ENCODE results near the gene TSC22D2. TPM values are rescaled to one million over a fixed set of nuclear protein-coding genes. Genes with fewer than 3 reads are reported as not detected.

Gene TSC22D2
- total RNA-seq, 1 experiment from 2014 or later: 20.0 TPM

GRCh38 chr3:150419959-150420358, 11.9 kb downstream of the TSC22D2 start (continued):
- no peak for TF ChIP-seq REST (IDR thresholded peaks at IDR 0.05; ENCODE audit: low read depth)
- no peak for TF ChIP-seq TCF7L2 (IDR thresholded peaks at IDR 0.05; ENCODE audit: borderline replicate concordance, extremely low read depth, insufficient read depth, insufficient read length)
- no peak for TF ChIP-seq EZH2 (IDR thresholded peaks at IDR 0.05)
- TF ChIP-seq YY1 (IDR thresholded peaks at IDR 0.05; ENCODE audit: extremely low read depth, insufficient replicate concordance, low read depth, low read length): no peak
- no peak for TF ChIP-seq CTCF (IDR thresholded peaks at IDR 0.05 in 2 of 3, conservative IDR thresholded peaks at IDR 0.05 in 1 of 3; ENCODE audit: borderline replicate concordance in 1 of 3, insufficient read depth in 1 of 3, low read depth in 2 of 3, low read length in 2 of 3)
- TF ChIP-seq EGR1 (IDR thresholded peaks at IDR 0.05; ENCODE audit: low read depth): no peak

- H4K20me1 ChIP-seq (ENCODE audit: insufficient read depth): peaks cover 35% of the 10 kb centered on the region; the same call in 1 of the 2 replicates
- CTCF ChIA-PET: no interaction called here
- H3K36me3 ChIP-seq (ENCODE audit: control insufficient read depth in 1 of 2, insufficient read depth in 2 of 2, low read length in 2 of 2): peaks cover 0 to 3% of the 10 kb centered on the region in 2 experiments; a peak in 1 of 4 replicates
- peaks cover 100% of the 10 kb centered on the region for H3K79me2 ChIP-seq (ENCODE audit: insufficient read depth, low read length)
- intact Hi-C loops (cut with micrococcal nuclease): no loop called here
- H3K9me2 ChIP-seq (ENCODE audit: insufficient read depth): no peaks in the 10 kb centered on the region
- BruUV-seq (replicated peaks): no TSS peak
- H3K9ac ChIP-seq (ENCODE audit: low read length): no peak overlapping the region
- H3K4me3 ChIP-seq (replicated peaks in 1 of 2; ENCODE audit: low read depth in 1 of 2, low read length in 2 of 2): no peak overlapping the region
- ATAC-seq (no peak), DNase-seq (ENCODE audit: low read depth, low spot score) (no peak)
- RAD21 ChIA-PET (ENCODE audit: low non-redundant PET in 1 of 2, low total read pairs in 2 of 2, uncharacterized antibody in 2 of 2, unreplicated experiment in 2 of 2): no interaction called here
- no peak overlapping the region for H3K4me2 ChIP-seq (ENCODE audit: low read length)
- no peak overlapping the region for H3K27ac ChIP-seq (ENCODE audit: low read depth, low read length)
- H3K27me3 ChIP-seq (ENCODE audit: insufficient read depth, low read length): no peaks in the 10 kb centered on the region
- TF ChIP-seq SP1 (IDR thresholded peaks at IDR 0.05; ENCODE audit: low read depth) (no peak), SRF (IDR thresholded peaks at IDR 0.05; ENCODE audit: low read depth) (no peak), RAD21 (IDR thresholded peaks at IDR 0.05; ENCODE audit: low read depth) (no peak), ZBTB33 (IDR thresholded peaks at IDR 0.05; ENCODE audit: extremely low read depth, insufficient replicate concordance, low read length) (no peak), CEBPB (IDR thresholded peaks at IDR 0.05; ENCODE audit: low read depth) (no peak), SIN3A (IDR thresholded peaks at IDR 0.05; ENCODE audit: low read depth) (no peak), POLR2AphosphoS5 (IDR thresholded peaks at IDR 0.05; ENCODE audit: low read depth, low read length) (no peak), MAX (IDR thresholded peaks at IDR 0.05) (no peak), EGR1 (IDR thresholded peaks at IDR 0.05; ENCODE audit: low read depth) (no peak)
- peaks cover 2 to 32% of the 10 kb centered on the region in 2 experiments; a peak in 2 of 4 replicates for H3K4me1 ChIP-seq (ENCODE audit: control insufficient read depth in 1 of 2, insufficient read depth in 2 of 2, low read length in 2 of 2)
- no peaks in the 10 kb centered on the region for H3K9me3 ChIP-seq (ENCODE audit: control insufficient read depth in 1 of 2, insufficient read depth in 1 of 2, low read depth in 1 of 2, low read length in 2 of 2)
- H2AFZ ChIP-seq (ENCODE audit: low read depth, low read length, poor library complexity, severe bottlenecking): no peak overlapping the region
- POLR2A ChIA-PET: no interaction called here
These were observed 13.2 kb downstream of the TSC22D2 start for GRCh38 chr3:150421256-150421655.

Data from HCT116 (cell line).